ENCODE measurements around the gene ARHGEF7. TPM values are rescaled to one million over a fixed set of nuclear protein-coding genes. Genes with fewer than 3 reads are reported as not detected.
A peak's percentile ranks its signal among the peaks of the same experiment; 100 is the strongest.

ARHGEF7 gene
- total and polyA plus RNA-seq, 8 donors, result 11.6 to 126 (median 49.7) TPM

DNA sequence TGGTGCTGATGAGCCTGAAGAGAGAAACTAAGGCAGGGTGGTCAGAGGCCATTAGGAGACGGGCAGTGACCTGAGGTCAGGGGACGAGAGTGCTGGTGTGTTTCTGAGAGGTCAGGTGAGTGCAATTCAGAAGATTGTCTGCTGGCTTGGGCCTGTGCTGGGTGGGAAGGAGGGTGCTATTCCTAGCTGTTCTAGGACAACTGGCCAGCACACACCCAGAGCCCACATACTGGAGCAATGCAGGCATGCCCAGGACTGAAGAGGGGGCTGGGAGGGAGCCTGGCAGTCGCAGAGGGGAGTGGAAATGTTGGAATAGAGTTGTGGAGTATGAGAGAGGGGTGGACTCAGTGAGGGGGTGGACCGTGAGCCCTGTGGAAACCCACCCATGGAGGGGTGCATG is 16.5 kb downstream of the ARHGEF7 start:
- 59 to 70% (median 63%) methylated on average over 4 of the region's 4 CpGs for WGBS, 5 donors
- no peak for DNase-seq
- Histone ChIP-seq H3K27ac (no peak overlapping the region), H3K27me3 (no peaks in the 10 kb centered on the region), H3K4me1 (no peaks in the 10 kb centered on the region), H3K9me3 (no peaks in the 10 kb centered on the region), H3K4me3 (no peak overlapping the region), H3K36me3 (no peaks in the 10 kb centered on the region)
- intact Hi-C loops (cut with DNase I; ENCODE audit: low total_unique reads), result no loop called here
- no peak for TF ChIP-seq POLR2A (IDR thresholded peaks at IDR 0.05)

DNA sequence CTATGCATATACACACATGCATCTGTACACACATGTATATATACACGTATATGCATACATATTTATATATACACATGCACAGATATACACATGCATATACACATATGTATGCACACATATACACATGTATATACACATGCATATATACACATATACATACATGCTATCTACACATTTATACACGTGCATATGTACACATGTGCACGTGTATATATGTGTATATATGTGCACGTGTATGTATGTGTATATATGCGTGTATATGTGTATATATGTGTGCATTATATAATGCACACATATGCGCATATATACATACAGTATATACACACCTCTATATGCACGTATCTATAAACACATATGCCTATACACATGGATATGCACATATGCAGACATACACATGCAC is 17.8 kb downstream of the ARHGEF7 start:
- no peak for TF ChIP-seq POLR2A (IDR thresholded peaks at IDR 0.05)
- no peak for TF ChIP-seq EP300 (IDR thresholded peaks at IDR 0.05)
- TF ChIP-seq POLR2AphosphoS5 (IDR thresholded peaks at IDR 0.05), result no peak
- no peaks in the 10 kb centered on the region for H3K36me3 ChIP-seq
- H3K9me3 ChIP-seq, result no peaks in the 10 kb centered on the region
- no peak overlapping the region for H3K27ac ChIP-seq
- DNase-seq, result no peak
- intact Hi-C loops (cut with DNase I; ENCODE audit: low total_unique reads), result no loop called here
- WGBS, 5 donors, result 82 to 94% (median 90%) methylated on average over 7 of the region's 7 CpGs
- H3K4me1 ChIP-seq, result no peaks in the 10 kb centered on the region
- H3K4me3 ChIP-seq, result no peak overlapping the region
- H3K27me3 ChIP-seq, result peaks cover 0 to 10% (median 5%) of the 10 kb centered on the region in 3 donors

DNA sequence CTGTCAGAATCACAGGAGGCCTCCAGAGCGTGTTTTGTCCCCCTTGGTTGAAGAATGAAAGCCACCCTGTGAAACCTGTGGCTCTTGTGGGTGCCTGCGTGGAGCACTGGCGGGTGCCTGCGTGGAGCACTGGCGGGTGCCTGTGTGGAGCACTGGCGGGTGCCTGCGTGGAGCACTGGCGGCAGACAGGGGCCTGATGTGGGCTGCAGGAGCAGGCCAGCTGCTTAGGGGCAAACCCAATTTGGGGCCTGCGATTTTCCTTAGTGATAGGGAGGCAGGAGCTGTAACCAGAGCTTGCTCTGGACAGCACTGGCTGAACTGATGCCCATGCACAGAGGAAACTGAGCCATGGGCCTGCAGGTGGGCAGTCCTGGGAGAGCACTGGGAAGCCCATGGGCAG is 24.3 kb downstream of the ARHGEF7 start:
- TF ChIP-seq, protein P1, sequence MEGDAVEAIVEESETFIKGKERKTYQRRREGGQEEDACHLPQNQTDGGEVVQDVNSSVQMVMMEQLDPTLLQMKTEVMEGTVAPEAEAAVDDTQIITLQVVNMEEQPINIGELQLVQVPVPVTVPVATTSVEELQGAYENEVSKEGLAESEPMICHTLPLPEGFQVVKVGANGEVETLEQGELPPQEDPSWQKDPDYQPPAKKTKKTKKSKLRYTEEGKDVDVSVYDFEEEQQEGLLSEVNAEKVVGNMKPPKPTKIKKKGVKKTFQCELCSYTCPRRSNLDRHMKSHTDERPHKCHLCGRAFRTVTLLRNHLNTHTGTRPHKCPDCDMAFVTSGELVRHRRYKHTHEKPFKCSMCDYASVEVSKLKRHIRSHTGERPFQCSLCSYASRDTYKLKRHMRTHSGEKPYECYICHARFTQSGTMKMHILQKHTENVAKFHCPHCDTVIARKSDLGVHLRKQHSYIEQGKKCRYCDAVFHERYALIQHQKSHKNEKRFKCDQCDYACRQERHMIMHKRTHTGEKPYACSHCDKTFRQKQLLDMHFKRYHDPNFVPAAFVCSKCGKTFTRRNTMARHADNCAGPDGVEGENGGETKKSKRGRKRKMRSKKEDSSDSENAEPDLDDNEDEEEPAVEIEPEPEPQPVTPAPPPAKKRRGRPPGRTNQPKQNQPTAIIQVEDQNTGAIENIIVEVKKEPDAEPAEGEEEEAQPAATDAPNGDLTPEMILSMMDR (IDR thresholded peaks at IDR 0.05), result no peak
- TF ChIP-seq POLR2AphosphoS5 (IDR thresholded peaks at IDR 0.05) (no peak), POLR2A (IDR thresholded peaks at IDR 0.05) (no peak), EP300 (IDR thresholded peaks at IDR 0.05) (no peak)
- Histone ChIP-seq H3K36me3 (no peaks in the 10 kb centered on the region), H3K4me3 (no peak overlapping the region), H3K27me3 (peaks cover 0 to 38% (median 10%) of the 10 kb centered on the region in 3 donors), H3K9me3 (no peaks in the 10 kb centered on the region), H3K4me1 (no peaks in the 10 kb centered on the region), H3K27ac (no peak overlapping the region)
- no peak for DNase-seq
- 82 to 97% (median 89%) methylated on average over 8 to 9 of the region's 9 CpGs for WGBS, 5 donors
- intact Hi-C loops (cut with DNase I; ENCODE audit: low total_unique reads), result no loop called here

DNA sequence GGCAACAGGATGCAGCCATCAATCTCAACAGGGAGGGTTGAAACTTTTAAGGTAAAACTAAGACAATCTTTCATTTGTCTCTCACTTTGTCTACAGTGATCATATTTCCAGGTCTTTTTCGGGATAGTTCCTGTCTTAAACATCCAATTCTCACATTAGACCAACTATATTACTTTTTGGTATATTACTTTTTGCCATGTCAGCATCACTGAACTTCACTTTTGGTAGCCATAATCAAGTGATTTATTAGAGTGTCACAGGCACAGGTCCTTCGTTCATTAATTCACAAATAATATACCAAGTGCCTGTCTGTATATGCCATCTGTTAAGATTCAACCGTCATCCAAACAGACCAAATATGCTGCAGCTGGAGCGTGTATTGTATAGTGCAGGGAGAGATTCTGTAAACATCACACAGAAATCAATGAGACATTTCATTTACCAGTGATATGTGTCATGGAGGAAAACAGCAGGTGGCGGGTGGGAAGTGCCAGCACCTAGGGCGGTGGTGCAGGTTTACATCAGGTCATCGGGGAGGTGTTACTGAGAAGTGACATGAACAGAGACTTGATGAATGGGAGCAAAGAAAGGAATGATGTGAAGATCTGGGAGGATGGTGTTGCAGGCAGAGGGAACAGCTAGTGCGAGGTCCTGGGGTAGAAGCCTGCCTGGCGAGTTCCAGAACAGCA is 24.9 kb downstream of the ARHGEF7 start:
- H3K36me3 ChIP-seq, result no peaks in the 10 kb centered on the region
- DNase-seq, result peak in 1 of 2 donors; percentile 25
- H3K27ac ChIP-seq, result no peak overlapping the region
- intact Hi-C loops (cut with DNase I; ENCODE audit: low total_unique reads), result no loop called here
- H3K9me3 ChIP-seq, result no peaks in the 10 kb centered on the region
- 43 to 59% (median 51%) methylated on average over 9 of the region's 9 CpGs for WGBS, 5 donors
- no peak for TF ChIP-seq POLR2A (IDR thresholded peaks at IDR 0.05)
- no peak for TF ChIP-seq EP300 (IDR thresholded peaks at IDR 0.05)
- TF ChIP-seq, protein P1 (IDR thresholded peaks at IDR 0.05), result no peak
- no peak for TF ChIP-seq POLR2AphosphoS5 (IDR thresholded peaks at IDR 0.05)
- no peak overlapping the region for H3K4me3 ChIP-seq
- H3K4me1 ChIP-seq, result no peaks in the 10 kb centered on the region
- H3K27me3 ChIP-seq, result peaks cover 0 to 38% (median 10%) of the 10 kb centered on the region in 3 donors

DNA sequence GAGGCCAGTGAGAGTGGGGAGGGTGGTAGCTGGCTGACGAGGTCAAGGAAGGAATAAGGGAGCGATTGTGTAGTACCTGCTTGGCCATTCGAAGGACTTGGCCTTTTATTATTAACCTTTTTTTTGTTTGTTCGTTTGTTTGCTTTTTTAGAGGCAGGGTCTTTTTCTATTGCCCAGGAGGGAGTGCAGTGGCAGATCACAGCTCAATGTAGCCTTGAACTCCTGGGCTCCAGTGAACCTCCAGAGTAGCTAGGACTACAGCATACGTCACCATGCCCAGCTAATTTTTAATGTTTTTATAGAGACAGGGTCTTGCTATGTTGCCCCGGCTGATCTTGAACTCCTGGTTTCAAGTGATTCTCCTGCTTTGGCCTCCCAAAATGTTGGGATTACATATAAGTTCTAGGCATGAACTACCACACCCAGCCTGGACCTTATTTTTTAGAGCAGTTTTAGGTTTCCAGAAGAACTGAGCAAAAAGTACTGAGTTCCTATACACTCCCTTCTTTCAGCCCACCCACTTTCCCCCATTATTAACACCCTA is 25.5 kb downstream of the ARHGEF7 start:
- WGBS, 5 donors, result 75 to 84% (median 82%) methylated on average over 6 of the region's 6 CpGs
- Histone ChIP-seq H3K4me1 (no peaks in the 10 kb centered on the region), H3K36me3 (no peaks in the 10 kb centered on the region), H3K9me3 (no peaks in the 10 kb centered on the region), H3K27me3 (peaks cover 0 to 42% (median 10%) of the 10 kb centered on the region in 3 donors), H3K4me3 (no peak overlapping the region), H3K27ac (no peak overlapping the region)
- DNase-seq, result no peak
- TF ChIP-seq POLR2A (IDR thresholded peaks at IDR 0.05), result no peak
- intact Hi-C loops (cut with DNase I; ENCODE audit: low total_unique reads), result no loop called here

DNA sequence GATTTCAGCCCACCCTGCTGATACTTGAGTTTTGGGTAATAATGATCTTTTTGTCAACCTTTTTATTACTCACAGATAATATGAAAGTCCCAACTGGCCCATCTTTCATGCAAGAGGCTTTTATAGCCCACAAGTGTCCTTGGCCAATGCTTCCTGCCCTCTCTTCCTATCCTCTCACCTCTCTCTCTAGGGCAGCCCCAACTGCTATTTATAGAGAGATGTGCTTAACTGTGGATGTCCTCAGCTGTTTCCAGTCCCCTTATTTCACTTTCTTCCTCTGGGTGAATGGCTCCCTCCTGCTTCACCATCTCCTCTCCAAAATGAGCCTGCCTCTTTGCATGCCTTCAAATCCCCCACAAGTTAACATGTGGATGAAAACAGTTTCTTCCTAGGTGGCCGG is 27.4 kb downstream of the ARHGEF7 start:
- 56 to 80% (median 79%) methylated on average over 1 of the region's 1 CpG for WGBS, 5 donors
- TF ChIP-seq, protein P1 (IDR thresholded peaks at IDR 0.05), result no peak
- TF ChIP-seq POLR2A (IDR thresholded peaks at IDR 0.05), result no peak
- TF ChIP-seq POLR2AphosphoS5 (IDR thresholded peaks at IDR 0.05), result no peak
- TF ChIP-seq EP300 (IDR thresholded peaks at IDR 0.05), result no peak
- H3K9me3 ChIP-seq, result no peaks in the 10 kb centered on the region
- DNase-seq, result no peak
- H3K27me3 ChIP-seq, result peaks cover 0 to 36% (median 13%) of the 10 kb centered on the region in 3 donors
- intact Hi-C loops (cut with DNase I; ENCODE audit: low total_unique reads), result no loop called here
- no peak overlapping the region for H3K4me3 ChIP-seq
- no peaks in the 10 kb centered on the region for H3K36me3 ChIP-seq
- H3K4me1 ChIP-seq, result no peaks in the 10 kb centered on the region
- no peak overlapping the region for H3K27ac ChIP-seq

Data from stomach (tissue), 9 donors.